IMR-90 (cell line): ENCODE measurements around the gene VAV1. TPM values are rescaled to one million over a fixed set of nuclear protein-coding genes. Genes with fewer than 3 reads are reported as not detected.

ENCODE experiments used
- ATAC-seq: fragments of 200-7000 bp; cut with Tn5 transposase; 2 replicates; pipeline ENCODE4 v1.9.1; 2020; ENCODE audit warnings: low read depth, mild to moderate bottlenecking, moderate library complexity
- BruUV-seq: library from RNA; stranded (reverse); fragments of 400-500 nt; replicated peaks from 2 replicates; lab custom pipeline; 2021; lab: Mats Ljungman, UMichigan
- CTCF ChIA-PET: fragments of 300-600 bp; formaldehyde crosslinking; extraction: SDS; loops from one replicate; lab custom pipeline; 2021; ENCODE audit warnings: antibody characterized with exemption; lab: Yijun Ruan, JAX
- POLR2A ChIA-PET: fragments of 300-600 bp; sonication (Branson Sonifier 250); formaldehyde crosslinking; loops from one replicate; lab custom pipeline; 2022; ENCODE audit warnings: antibody characterized with exemption; ENCODE audit not compliant: unreplicated experiment; lab: Charles Lee
- DNase-seq: peaks from one replicate; pipeline ENCODE4 v3.0.0; 2013
- H2AFZ ChIP-seq: replicated peaks from 2 replicates; pipeline ENCODE3; 2013; ENCODE audit warnings: low read length, mild to moderate bottlenecking; ENCODE audit not compliant: poor library complexity
- H2AK5ac ChIP-seq: 2 replicates; pipeline ENCODE4 v1.6.1; 2013; ENCODE audit warnings: low read depth, low read length, inconsistent platforms
- H2AK9ac ChIP-seq: replicated peaks from 2 replicates; pipeline ENCODE3; 2013; ENCODE audit warnings: mild to moderate bottlenecking, low read depth, low read length, moderate library complexity; ENCODE audit not compliant: poor library complexity
- H2BK120ac ChIP-seq: 2 replicates; pipeline ENCODE4 v1.6.1; 2013; ENCODE audit warnings: low read depth, low read length, inconsistent platforms
- H2BK15ac ChIP-seq: 3 replicates; pipeline ENCODE4 v1.6.1; 2013; ENCODE audit warnings: low read depth, low read length, inconsistent platforms
- H2BK20ac ChIP-seq: 2 replicates; pipeline ENCODE4 v1.6.1; 2013; ENCODE audit warnings: low read depth, mild to moderate bottlenecking, inconsistent platforms, low read length, moderate library complexity
- H2BK5ac ChIP-seq: 2 replicates; pipeline ENCODE4 v1.6.1; 2013; ENCODE audit warnings: mild to moderate bottlenecking, low read depth, low read length, inconsistent platforms; ENCODE audit not compliant: poor library complexity, severe bottlenecking
- H3K14ac ChIP-seq: replicated peaks from 2 replicates; pipeline ENCODE4 v1.6.1; 2013; ENCODE audit warnings: low read depth, low read length, inconsistent platforms
- H3K18ac ChIP-seq: 2 replicates; pipeline ENCODE4 v1.6.1; 2013; ENCODE audit warnings: low read depth, low read length, control low read depth
- H3K23ac ChIP-seq: 2 replicates; pipeline ENCODE4 v1.6.1; 2013; ENCODE audit warnings: low read depth, low read length, inconsistent platforms
- H3K27ac ChIP-seq: 2 replicates; pipeline ENCODE4 v1.5.1; 2013; ENCODE audit warnings: mild to moderate bottlenecking, control low read depth, low read length; ENCODE audit not compliant: insufficient read depth
- H3K27me3 ChIP-seq: 2 replicates; pipeline ENCODE4 v1.6.1; 2013; ENCODE audit warnings: low read length; ENCODE audit not compliant: control insufficient read depth, insufficient read depth
- H3K36me3 ChIP-seq: 2 replicates; pipeline ENCODE4 v1.6.1; 2013; ENCODE audit warnings: low read length, mixed read lengths; ENCODE audit not compliant: control insufficient read depth, insufficient read depth
- H3K4ac ChIP-seq: 2 replicates; pipeline ENCODE4 v1.6.1; 2013; ENCODE audit warnings: low read depth, low read length, inconsistent platforms
- H3K4me1 ChIP-seq: 2 replicates; pipeline ENCODE4 v1.6.1; 2013; ENCODE audit warnings: low read length, mixed read lengths; ENCODE audit not compliant: control insufficient read depth, insufficient read depth
- H3K4me2 ChIP-seq: 2 replicates; pipeline ENCODE4 v1.6.1; 2013; ENCODE audit warnings: low read depth, mild to moderate bottlenecking, control low read depth, low read length, moderate library complexity
- H3K4me3 ChIP-seq: 2 replicates; pipeline ENCODE4 v1.5.1; 2013; ENCODE audit warnings: low read depth, mild to moderate bottlenecking, control low read depth, low read length, moderate library complexity; ENCODE audit not compliant: insufficient read depth
- H3K56ac ChIP-seq: 2 replicates; pipeline ENCODE4 v1.6.1; 2013; ENCODE audit warnings: low read length, inconsistent platforms; ENCODE audit not compliant: insufficient read depth; ENCODE audit errors: extremely low read depth
- H3K79me1 ChIP-seq, 2 experiments: 2 replicates each; pipeline ENCODE4 v1.6.1; 2013; ENCODE audit warnings: low read length in 2 of 2, inconsistent platforms in 1 of 2, low read depth in 1 of 2
- H3K9ac ChIP-seq: 2 replicates; pipeline ENCODE4 v1.6.1; 2013; ENCODE audit warnings: low read depth, low read length, control low read depth
- H3K9me1 ChIP-seq: 2 replicates; pipeline ENCODE4 v1.6.1; 2013; ENCODE audit warnings: low read length, inconsistent platforms; ENCODE audit not compliant: insufficient read depth
- H3K9me3 ChIP-seq: 2 replicates; pipeline ENCODE4 v1.6.1; 2013; ENCODE audit warnings: low read length; ENCODE audit not compliant: control insufficient read depth, insufficient read depth
- H4K20me1 ChIP-seq: 2 replicates; pipeline ENCODE4 v1.6.1; 2013; ENCODE audit warnings: low read length, inconsistent platforms; ENCODE audit not compliant: insufficient read depth
- H4K5ac ChIP-seq: 2 replicates; pipeline ENCODE4 v1.6.1; 2013; ENCODE audit warnings: mild to moderate bottlenecking, low read depth, low read length, control low read depth
- H4K8ac ChIP-seq, 2 experiments: 2 replicates each; pipeline ENCODE4 v1.6.1; 2013; ENCODE audit warnings: low read depth in 2 of 2, low read length in 2 of 2, control low read depth in 1 of 2, inconsistent platforms in 1 of 2
- H4K91ac ChIP-seq: 2 replicates; pipeline ENCODE4 v1.6.1; 2013; ENCODE audit warnings: low read depth, low read length, inconsistent platforms; ENCODE audit not compliant: insufficient read depth
- CEBPB ChIP-seq: IDR thresholded peaks from 2 replicates; pipeline ENCODE4 v1.6.1; 2012; ENCODE audit warnings: low read depth, low read length, improper control_type of control experiment
- CHD1 ChIP-seq: IDR thresholded peaks from 2 replicates; pipeline ENCODE4 v1.6.1; 2012; ENCODE audit warnings: low read depth, low read length, improper control_type of control experiment
- FOS ChIP-seq: fragments of 150-350 bp; IDR thresholded peaks from 2 replicates; pipeline ENCODE4 v1.6.1; 2016; ENCODE audit warnings: low read depth, low read length
- MAFK ChIP-seq: IDR thresholded peaks from 2 replicates; pipeline ENCODE4 v1.6.1; 2012; ENCODE audit warnings: low read depth, low read length, improper control_type of control experiment
- MAZ ChIP-seq: IDR thresholded peaks from 2 replicates; pipeline ENCODE4 v1.6.1; 2012; ENCODE audit warnings: low read depth, mild to moderate bottlenecking, low read length, improper control_type of control experiment, moderate library complexity, borderline replicate concordance
- MXI1 ChIP-seq: IDR thresholded peaks from 2 replicates; pipeline ENCODE4 v1.6.1; 2012; ENCODE audit warnings: low read depth, mild to moderate bottlenecking, low read length, moderate library complexity, borderline replicate concordance
- NFE2L2 ChIP-seq: fragments of 150-350 bp; IDR thresholded peaks from 2 replicates; pipeline ENCODE4 v1.6.1; 2016; ENCODE audit warnings: low read depth, mild to moderate bottlenecking, low read length
- POLR2A ChIP-seq: IDR thresholded peaks from 2 replicates; pipeline ENCODE4 v1.6.1; 2012; ENCODE audit warnings: mild to moderate bottlenecking, low read depth, low read length
- RAD21 ChIP-seq: IDR thresholded peaks from 2 replicates; pipeline ENCODE4 v1.6.1; 2012; ENCODE audit warnings: low read length, improper control_type of control experiment
- RCOR1 ChIP-seq: IDR thresholded peaks from 2 replicates; pipeline ENCODE4 v1.6.1; 2012; ENCODE audit warnings: mild to moderate bottlenecking, low read length, improper control_type of control experiment; ENCODE audit not compliant: insufficient replicate concordance
- RFX5 ChIP-seq: IDR thresholded peaks from 2 replicates; pipeline ENCODE4 v1.8.0; 2012; ENCODE audit warnings: low read depth, mild to moderate bottlenecking, low read length, moderate library complexity
- SMC3 ChIP-seq: fragments of 150-350 bp; IDR thresholded peaks from 2 replicates; pipeline ENCODE4 v1.6.1; 2016; ENCODE audit warnings: low read depth, mild to moderate bottlenecking, antibody characterized with exemption, low read length, moderate library complexity
- WGBS, 2 experiments: methylation state at CpG; one replicate each; pipeline versions ENCODE4 v1.1.5 to v1.1.7; 2013; ENCODE audit warnings: missing lambda C conversion rate in 2 of 2; ENCODE audit not compliant: insufficient read length in 1 of 2; ENCODE audit errors: extremely low coverage in 2 of 2; 5-methylcytosine and 5-hydroxymethylcytosine counted together
- dilution Hi-C: fragments of 300-500 bp; cut with HindIII; formaldehyde crosslinking; loops from one replicate; pipeline ENCODE4 v1.14.3; 2018; ENCODE audit warnings: low sequenced_read_pairs; ENCODE audit not compliant: unreplicated experiment
- in situ Hi-C: fragments of 300-500 bp; cut with MboI; formaldehyde crosslinking; loops from 3 replicates; pipeline ENCODE4 v1.14.3; 2019; ENCODE audit warnings: low sequenced_read_pairs, inconsistent platforms, mixed read lengths
- intact Hi-C: fragments of 100-400 bp; cut with micrococcal nuclease; formaldehyde crosslinking; loops from 2 replicates; pipeline ENCODE4 v1.10.0; 2022
- polyA plus RNA-seq, 3 experiments: library from polyadenylated mRNA; depleted of rRNA; stranded (reverse); fragments of >200 nt; gene quantifications; 2 replicates each; pipeline ENCODE4 v1.2.3, GENCODE V29; 2012; ENCODE audit warnings: low replicate concordance in 1 of 3
- total RNA-seq: library from RNA; depleted of rRNA; stranded (reverse); fragments of >200 nt; gene quantifications from 2 replicates; pipeline ENCODE4 v1.2.3, GENCODE V29; 2012
- TF ChIP-seq, protein P1 (sequence below): conservative IDR thresholded peaks from 2 replicates; pipeline ENCODE4 v1.5.1; 2012; ENCODE audit warnings: mild to moderate bottlenecking, low read depth, low read length, improper control_type of control experiment
- TF ChIP-seq, protein P2 (sequence below): fragments of 150-350 bp; IDR thresholded peaks from 2 replicates; pipeline ENCODE4 v1.6.1; 2016; ENCODE audit warnings: low read depth, mild to moderate bottlenecking, low read length, moderate library complexity, borderline replicate concordance
- TF ChIP-seq, protein P3 (sequence below): fragments of 150-350 bp; IDR thresholded peaks from 2 replicates; pipeline ENCODE4 v1.6.1; 2017; ENCODE audit warnings: mild to moderate bottlenecking, antibody characterized with exemption, low read length, low read depth

The VAV1 gene
- total and polyA plus RNA-seq, 2 of the 4 experiments (the other 2 are of a cell fraction) = not detected

DNA sequence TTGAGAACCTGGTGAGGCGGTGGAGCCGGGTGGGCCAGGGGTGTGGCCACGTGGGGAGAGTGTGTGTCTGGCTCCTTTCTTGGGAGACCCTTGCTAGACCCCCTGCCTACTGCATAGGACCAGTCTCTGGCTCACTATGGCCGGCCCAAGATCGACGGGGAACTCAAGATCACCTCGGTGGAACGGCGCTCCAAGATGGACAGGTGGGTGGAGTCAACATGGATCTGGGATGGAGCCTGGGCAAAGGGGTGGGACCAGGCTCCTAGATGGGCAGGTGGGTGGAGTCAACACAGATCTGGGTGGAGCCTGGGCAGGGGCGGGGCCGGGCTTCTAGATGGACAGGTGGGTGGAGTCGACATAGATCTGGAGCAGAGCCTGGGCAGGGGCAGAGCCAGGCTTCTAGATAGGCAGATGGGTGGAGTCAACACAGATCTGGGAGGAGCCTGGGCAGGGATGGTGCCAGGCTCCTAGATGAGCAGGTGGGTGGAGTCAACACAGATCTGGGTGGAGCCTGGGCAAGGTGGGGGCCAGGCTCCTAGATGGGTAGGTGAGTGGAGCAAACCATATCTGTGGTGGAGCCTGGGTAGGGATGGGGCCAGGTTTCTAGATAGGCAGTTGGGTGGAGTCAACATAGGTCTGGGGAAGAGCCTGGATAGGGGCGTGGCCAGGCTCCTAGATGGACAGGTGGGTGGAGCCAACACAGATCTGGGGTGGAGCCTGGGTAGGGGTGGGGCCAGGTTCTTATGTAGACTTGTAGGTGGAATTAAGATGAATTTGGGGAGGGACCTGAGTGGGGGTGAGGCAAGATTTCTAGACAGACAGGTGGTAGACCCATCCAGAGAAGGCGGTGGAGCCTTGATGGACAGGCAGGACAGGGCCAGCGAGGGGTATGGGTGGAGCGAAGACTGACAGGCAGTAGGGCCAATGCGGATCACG is 56.5 kb downstream of the VAV1 start:
- Histone ChIP-seq H3K18ac (no peak overlapping the region), H3K27me3 (no peaks in the 10 kb centered on the region), H4K20me1 (no peaks in the 10 kb centered on the region), H3K4ac (no peak overlapping the region), H4K91ac (no peak overlapping the region), H4K8ac (no peak overlapping the region), H3K4me3 (no peak overlapping the region), H2BK5ac (no peak overlapping the region), H3K9me3 (peaks cover 28% of the 10 kb centered on the region), H3K56ac (no peak overlapping the region), H2BK15ac (no peak overlapping the region), H2AFZ (peak overlapping the region; percentile 21), H3K14ac (no peak overlapping the region), H2BK20ac (no peak overlapping the region), H3K79me1 (no peaks in the 10 kb centered on the region), H3K27ac (no peak overlapping the region), H3K9me1 (no peaks in the 10 kb centered on the region), H3K23ac (no peak overlapping the region), H3K9ac (no peak overlapping the region), H2BK120ac (no peak overlapping the region), H3K4me1 (no peaks in the 10 kb centered on the region), H3K4me2 (no peak overlapping the region), H2AK5ac (no peak overlapping the region), H2AK9ac (no peak overlapping the region), H3K36me3 (no peaks in the 10 kb centered on the region), H4K5ac (no peak overlapping the region)
- no TSS peak for BruUV-seq
- CTCF ChIA-PET = no interaction called here
- 41% methylated on average over 9 of the region's 18 CpGs; no CpG with 5 or more reads in 1 of the 2 experiments for WGBS, 2 experiments
- intact Hi-C loops = no loop called here
- no peak for ATAC-seq
- dilution Hi-C loops = no loop called here
- in situ Hi-C loops = no loop called here
- DNase-seq = no peak
- POLR2A ChIA-PET = no interaction called here
- no peak for TF ChIP-seq MAFK
- TF ChIP-seq, protein P1, sequence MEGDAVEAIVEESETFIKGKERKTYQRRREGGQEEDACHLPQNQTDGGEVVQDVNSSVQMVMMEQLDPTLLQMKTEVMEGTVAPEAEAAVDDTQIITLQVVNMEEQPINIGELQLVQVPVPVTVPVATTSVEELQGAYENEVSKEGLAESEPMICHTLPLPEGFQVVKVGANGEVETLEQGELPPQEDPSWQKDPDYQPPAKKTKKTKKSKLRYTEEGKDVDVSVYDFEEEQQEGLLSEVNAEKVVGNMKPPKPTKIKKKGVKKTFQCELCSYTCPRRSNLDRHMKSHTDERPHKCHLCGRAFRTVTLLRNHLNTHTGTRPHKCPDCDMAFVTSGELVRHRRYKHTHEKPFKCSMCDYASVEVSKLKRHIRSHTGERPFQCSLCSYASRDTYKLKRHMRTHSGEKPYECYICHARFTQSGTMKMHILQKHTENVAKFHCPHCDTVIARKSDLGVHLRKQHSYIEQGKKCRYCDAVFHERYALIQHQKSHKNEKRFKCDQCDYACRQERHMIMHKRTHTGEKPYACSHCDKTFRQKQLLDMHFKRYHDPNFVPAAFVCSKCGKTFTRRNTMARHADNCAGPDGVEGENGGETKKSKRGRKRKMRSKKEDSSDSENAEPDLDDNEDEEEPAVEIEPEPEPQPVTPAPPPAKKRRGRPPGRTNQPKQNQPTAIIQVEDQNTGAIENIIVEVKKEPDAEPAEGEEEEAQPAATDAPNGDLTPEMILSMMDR = no peak
- no peak for TF ChIP-seq CHD1
- TF ChIP-seq MXI1 = no peak
- TF ChIP-seq CEBPB = no peak
- TF ChIP-seq SMC3 = no peak
- TF ChIP-seq RCOR1 = no peak
- TF ChIP-seq POLR2A = no peak
- TF ChIP-seq, protein P2, sequence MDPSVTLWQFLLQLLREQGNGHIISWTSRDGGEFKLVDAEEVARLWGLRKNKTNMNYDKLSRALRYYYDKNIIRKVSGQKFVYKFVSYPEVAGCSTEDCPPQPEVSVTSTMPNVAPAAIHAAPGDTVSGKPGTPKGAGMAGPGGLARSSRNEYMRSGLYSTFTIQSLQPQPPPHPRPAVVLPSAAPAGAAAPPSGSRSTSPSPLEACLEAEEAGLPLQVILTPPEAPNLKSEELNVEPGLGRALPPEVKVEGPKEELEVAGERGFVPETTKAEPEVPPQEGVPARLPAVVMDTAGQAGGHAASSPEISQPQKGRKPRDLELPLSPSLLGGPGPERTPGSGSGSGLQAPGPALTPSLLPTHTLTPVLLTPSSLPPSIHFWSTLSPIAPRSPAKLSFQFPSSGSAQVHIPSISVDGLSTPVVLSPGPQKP = no peak
- TF ChIP-seq, protein P3, sequence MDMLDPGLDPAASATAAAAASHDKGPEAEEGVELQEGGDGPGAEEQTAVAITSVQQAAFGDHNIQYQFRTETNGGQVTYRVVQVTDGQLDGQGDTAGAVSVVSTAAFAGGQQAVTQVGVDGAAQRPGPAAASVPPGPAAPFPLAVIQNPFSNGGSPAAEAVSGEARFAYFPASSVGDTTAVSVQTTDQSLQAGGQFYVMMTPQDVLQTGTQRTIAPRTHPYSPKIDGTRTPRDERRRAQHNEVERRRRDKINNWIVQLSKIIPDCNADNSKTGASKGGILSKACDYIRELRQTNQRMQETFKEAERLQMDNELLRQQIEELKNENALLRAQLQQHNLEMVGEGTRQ = no peak
- no peak for TF ChIP-seq RFX5
- TF ChIP-seq FOS = no peak
- no peak for TF ChIP-seq MAZ
- TF ChIP-seq RAD21 = no peak
- no peak for TF ChIP-seq NFE2L2
